SU-DHL-6 (cell line): ENCODE data around the gene SLC5A11.
"Not testable (repeated sequence)": the region's sequence is repeated elsewhere in the genome, so short reads cannot be mapped to it uniquely, and the experiment has no call there.

Source experiments
- H2AFZ ChIP-seq: fragments of 200-600 bp; sonication (generic); 2 replicates; pipeline ENCODE4 v1.6.1; 2014; ENCODE audit warnings: low read depth, mild to moderate bottlenecking, moderate library complexity, mixed read lengths, antibody characterized with exemption, low read length; ENCODE audit not compliant: severe bottlenecking
- H3F3A ChIP-seq: fragments of 200-600 bp; shearing (Covaris generic); 2 replicates; pipeline ENCODE4 v1.6.0; 2016; ENCODE audit warnings: antibody characterized with exemption, mild to moderate bottlenecking; ENCODE audit not compliant: insufficient read depth
- H3K27ac ChIP-seq: fragments of 200-600 bp; sonication (generic); 2 replicates; pipeline ENCODE4 v1.5.1; 2016; ENCODE audit warnings: low read depth, mild to moderate bottlenecking, low read length, moderate library complexity, mixed read lengths
- H3K27me3 ChIP-seq: fragments of 200-600 bp; sonication (generic), shearing (Covaris generic); 2 replicates; pipeline ENCODE4 v1.6.0; 2014; ENCODE audit warnings: mild to moderate bottlenecking, low read length
- H3K36me3 ChIP-seq: fragments of 200-600 bp; sonication (generic); 2 replicates; pipeline ENCODE4 v1.6.1; 2014; ENCODE audit warnings: mild to moderate bottlenecking, low read length, mixed read lengths
- H3K4me2 ChIP-seq: fragments of 300-600, 200-600 bp; shearing (Covaris generic), sonication (generic); 2 replicates; pipeline ENCODE4 v1.6.0; 2014; ENCODE audit warnings: low read length, low read depth, mild to moderate bottlenecking; ENCODE audit not compliant: poor library complexity, severe bottlenecking
- H3K4me3 ChIP-seq: fragments of 200-600 bp; sonication (generic); 2 replicates; pipeline ENCODE4 v1.5.1; 2014; ENCODE audit warnings: antibody characterized with exemption, low read length, mild to moderate bottlenecking, mixed read lengths; ENCODE audit not compliant: insufficient read depth, poor library complexity, severe bottlenecking
- H3K79me2 ChIP-seq: fragments of 200-600 bp; sonication (generic); 2 replicates; pipeline ENCODE4 v1.6.1; 2014; ENCODE audit warnings: mild to moderate bottlenecking, low read length, moderate library complexity; ENCODE audit not compliant: insufficient read depth
- H3K9ac ChIP-seq: fragments of 200-600 bp; sonication (generic); 2 replicates; pipeline ENCODE4 v1.7.0; 2014; ENCODE audit warnings: mild to moderate bottlenecking, low read length
- H3K9me2 ChIP-seq: fragments of 200-600 bp; sonication (generic); replicated peaks from 2 replicates; pipeline ENCODE4 v1.6.1; 2014; ENCODE audit warnings: low read length; ENCODE audit not compliant: insufficient read depth
- H3K9me3 ChIP-seq: fragments of 200-600 bp; sonication (generic); 2 replicates; pipeline ENCODE4 v1.6.1; 2014; ENCODE audit warnings: low read length, mixed read lengths; ENCODE audit not compliant: insufficient read depth
- H4K20me1 ChIP-seq: fragments of 200-600 bp; sonication (generic); 2 replicates; pipeline ENCODE4 v1.6.1; 2014; ENCODE audit warnings: low read depth, mild to moderate bottlenecking, antibody characterized with exemption, low read length, moderate library complexity, mixed read lengths
- EZH2phosphoT487 ChIP-seq: fragments of 200-600 bp; sonication (generic), shearing (Covaris generic); conservative IDR thresholded peaks from 2 replicates; pipeline ENCODE4 v1.6.1; 2018; ENCODE audit warnings: mild to moderate bottlenecking, antibody characterized with exemption, low read length, moderate library complexity, mixed read lengths
- TF ChIP-seq, protein P1 (sequence below): fragments of 200-600 bp; sonication (generic); IDR thresholded peaks from one replicate; pipeline ENCODE4 v1.5.1; 2017; ENCODE audit warnings: antibody characterized with exemption, mild to moderate bottlenecking, low read length, moderate library complexity; ENCODE audit not compliant: insufficient read depth, poor library complexity, severe bottlenecking

Gene SLC5A11

DNA sequence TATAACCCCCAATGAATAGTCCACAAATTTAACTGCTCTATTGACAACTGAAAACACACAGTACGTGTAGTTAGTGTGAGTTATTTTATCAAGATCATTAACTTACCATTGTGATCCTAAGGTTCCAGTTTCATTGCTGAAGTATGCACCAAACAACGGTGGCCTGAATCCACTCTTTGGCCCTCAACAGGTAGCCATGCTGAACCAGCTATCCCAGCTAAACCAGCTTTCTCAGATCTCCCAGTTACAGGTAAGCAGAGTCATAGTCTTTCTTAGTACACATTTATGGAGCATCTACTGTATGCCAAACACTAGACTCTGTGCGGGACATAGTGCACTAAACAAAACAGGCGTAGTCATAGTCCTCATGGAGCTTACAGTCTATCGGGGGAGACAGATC lies 40.3 kb upstream of the SLC5A11 start:
- Histone ChIP-seq H3K9me2 (no peaks in the 10 kb centered on the region), H3K36me3 (peaks cover 49% of the 10 kb centered on the region), H3F3A (no peaks in the 10 kb centered on the region), H3K9me3 (no peaks in the 10 kb centered on the region), H3K4me3 (no peak overlapping the region), H2AFZ (no peak overlapping the region), H3K27me3 (no peaks in the 10 kb centered on the region), H3K27ac (no peak overlapping the region), H3K9ac (no peak overlapping the region), H3K4me2 (no peak overlapping the region), H3K79me2 (no peaks in the 10 kb centered on the region), H4K20me1 (no peaks in the 10 kb centered on the region)
- no peak for TF ChIP-seq EZH2phosphoT487
- TF ChIP-seq, protein P1, sequence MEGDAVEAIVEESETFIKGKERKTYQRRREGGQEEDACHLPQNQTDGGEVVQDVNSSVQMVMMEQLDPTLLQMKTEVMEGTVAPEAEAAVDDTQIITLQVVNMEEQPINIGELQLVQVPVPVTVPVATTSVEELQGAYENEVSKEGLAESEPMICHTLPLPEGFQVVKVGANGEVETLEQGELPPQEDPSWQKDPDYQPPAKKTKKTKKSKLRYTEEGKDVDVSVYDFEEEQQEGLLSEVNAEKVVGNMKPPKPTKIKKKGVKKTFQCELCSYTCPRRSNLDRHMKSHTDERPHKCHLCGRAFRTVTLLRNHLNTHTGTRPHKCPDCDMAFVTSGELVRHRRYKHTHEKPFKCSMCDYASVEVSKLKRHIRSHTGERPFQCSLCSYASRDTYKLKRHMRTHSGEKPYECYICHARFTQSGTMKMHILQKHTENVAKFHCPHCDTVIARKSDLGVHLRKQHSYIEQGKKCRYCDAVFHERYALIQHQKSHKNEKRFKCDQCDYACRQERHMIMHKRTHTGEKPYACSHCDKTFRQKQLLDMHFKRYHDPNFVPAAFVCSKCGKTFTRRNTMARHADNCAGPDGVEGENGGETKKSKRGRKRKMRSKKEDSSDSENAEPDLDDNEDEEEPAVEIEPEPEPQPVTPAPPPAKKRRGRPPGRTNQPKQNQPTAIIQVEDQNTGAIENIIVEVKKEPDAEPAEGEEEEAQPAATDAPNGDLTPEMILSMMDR = no peak

- H2AFZ ChIP-seq = no peak overlapping the region
- no peaks in the 10 kb centered on the region for H3K9me3 ChIP-seq
- H3K79me2 ChIP-seq = no peaks in the 10 kb centered on the region
- H3K27me3 ChIP-seq = no peaks in the 10 kb centered on the region
- H4K20me1 ChIP-seq = no peaks in the 10 kb centered on the region
- H3K4me2 ChIP-seq = no peak overlapping the region
- H3K36me3 ChIP-seq = peaks cover 59% of the 10 kb centered on the region
- H3F3A ChIP-seq = no peaks in the 10 kb centered on the region
- H3K9ac ChIP-seq = no peak overlapping the region
- H3K9me2 ChIP-seq = no peaks in the 10 kb centered on the region
- H3K4me3 ChIP-seq = no peak overlapping the region
- no peak for TF ChIP-seq EZH2phosphoT487
- TF ChIP-seq, protein P1 = no peak
- H3K27ac ChIP-seq = no peak overlapping the region
These were observed 38.5 kb upstream of the SLC5A11 start for GRCh38 chr16:24807301-24807700.

- H3K9ac ChIP-seq = no peak overlapping the region
- no peak overlapping the region for H2AFZ ChIP-seq
- H3K4me2 ChIP-seq = no peak overlapping the region
- H3K9me3 ChIP-seq = no peaks in the 10 kb centered on the region
- H3K4me3 ChIP-seq = no peak overlapping the region
- H3K79me2 ChIP-seq = no peaks in the 10 kb centered on the region
- H3K9me2 ChIP-seq = no peaks in the 10 kb centered on the region
- peaks cover 53% of the 10 kb centered on the region for H3K36me3 ChIP-seq
- no peaks in the 10 kb centered on the region for H4K20me1 ChIP-seq
- H3F3A ChIP-seq = no peaks in the 10 kb centered on the region
- no peak overlapping the region for H3K27ac ChIP-seq
- no peak for TF ChIP-seq EZH2phosphoT487
- TF ChIP-seq, protein P1 = no peak
- H3K27me3 ChIP-seq = no peaks in the 10 kb centered on the region
These were observed 34.6 kb upstream of the SLC5A11 start for GRCh38 chr16:24810951-24811843.

GRCh38 chr16:24812813-24813212 lies 33.0 kb upstream of the SLC5A11 start:
- not testable (repeated sequence) for H3K9ac ChIP-seq, H2AFZ ChIP-seq, H3K79me2 ChIP-seq, H3K9me3 ChIP-seq, H3K27ac ChIP-seq, H4K20me1 ChIP-seq, H3K27me3 ChIP-seq, H3K9me2 ChIP-seq, H3F3A ChIP-seq, H3K4me3 ChIP-seq, H3K4me2 ChIP-seq
- peaks cover 49% of the 10 kb centered on the region for H3K36me3 ChIP-seq
